Measurements from ENCODE around the gene CDCA5. TPM values are rescaled to one million over a fixed set of nuclear protein-coding genes. Genes with fewer than 3 reads are reported as not detected.

Gene CDCA5
- total RNA-seq, 3 donors from 2014 or later (not counting 1 experiment from before 2014, with no cell fraction given), result 3.3 to 6.8 (median 3.8) TPM

DNA sequence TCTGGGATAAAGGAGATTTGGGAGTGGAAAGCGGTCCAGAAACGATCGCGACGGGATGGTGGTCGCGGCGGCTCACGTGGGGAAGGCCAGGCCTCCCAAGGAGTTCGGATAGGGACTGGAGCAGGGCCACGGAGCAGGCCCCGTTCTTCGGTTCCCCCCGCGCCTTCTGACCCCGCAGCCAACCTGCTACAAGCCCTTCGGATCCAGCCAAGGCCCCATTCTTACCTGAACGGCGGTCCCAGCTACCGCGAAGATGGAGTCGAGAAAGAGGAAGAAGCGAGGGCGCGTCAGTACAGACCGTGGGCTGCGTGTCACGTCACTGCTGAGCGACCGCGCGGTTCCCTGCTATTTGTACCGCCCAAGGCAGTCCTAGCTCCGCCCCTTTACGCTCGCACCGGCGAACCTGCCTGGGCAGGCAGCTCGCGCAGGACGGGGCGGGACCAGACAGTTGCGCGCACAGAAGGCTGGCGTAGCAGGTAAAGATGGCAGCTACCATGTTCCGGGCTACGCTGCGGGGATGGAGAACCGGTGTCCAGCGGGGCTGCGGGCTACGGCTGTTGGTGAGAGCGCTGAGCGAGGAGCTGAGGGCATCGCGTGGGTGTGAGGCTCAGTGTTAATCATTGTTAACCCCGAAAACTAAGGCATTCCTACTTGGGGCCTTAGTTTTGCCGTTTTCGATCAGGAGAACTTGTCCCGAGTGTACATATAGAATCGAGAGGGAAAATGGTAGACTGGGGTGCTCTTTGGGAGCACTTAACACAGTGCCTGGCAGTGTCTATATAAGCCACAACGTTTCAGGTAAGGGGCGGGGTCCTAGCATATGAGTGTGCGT is 38.2 kb upstream of the CDCA5 start, which contains the start of the genes FAU and MRPL49:
TSS of gene FAU (minus strand) at position 270 of the 832 bp plus-strand sequence. CDS start 321 bp downstream, outside the sequence.
TSS of gene MRPL49 (plus strand) at position 457 of the 832 bp plus-strand sequence. CDS start at position 483, 26 bp downstream.
- WGBS (ENCODE audit: insufficient coverage), result under 1% methylated on average over 64 of the region's 64 CpGs
- H3K4me3 Mint-ChIP-seq, result peak within 1 kb of the TSS; percentile 98
- TF ChIP-seq, protein P1, sequence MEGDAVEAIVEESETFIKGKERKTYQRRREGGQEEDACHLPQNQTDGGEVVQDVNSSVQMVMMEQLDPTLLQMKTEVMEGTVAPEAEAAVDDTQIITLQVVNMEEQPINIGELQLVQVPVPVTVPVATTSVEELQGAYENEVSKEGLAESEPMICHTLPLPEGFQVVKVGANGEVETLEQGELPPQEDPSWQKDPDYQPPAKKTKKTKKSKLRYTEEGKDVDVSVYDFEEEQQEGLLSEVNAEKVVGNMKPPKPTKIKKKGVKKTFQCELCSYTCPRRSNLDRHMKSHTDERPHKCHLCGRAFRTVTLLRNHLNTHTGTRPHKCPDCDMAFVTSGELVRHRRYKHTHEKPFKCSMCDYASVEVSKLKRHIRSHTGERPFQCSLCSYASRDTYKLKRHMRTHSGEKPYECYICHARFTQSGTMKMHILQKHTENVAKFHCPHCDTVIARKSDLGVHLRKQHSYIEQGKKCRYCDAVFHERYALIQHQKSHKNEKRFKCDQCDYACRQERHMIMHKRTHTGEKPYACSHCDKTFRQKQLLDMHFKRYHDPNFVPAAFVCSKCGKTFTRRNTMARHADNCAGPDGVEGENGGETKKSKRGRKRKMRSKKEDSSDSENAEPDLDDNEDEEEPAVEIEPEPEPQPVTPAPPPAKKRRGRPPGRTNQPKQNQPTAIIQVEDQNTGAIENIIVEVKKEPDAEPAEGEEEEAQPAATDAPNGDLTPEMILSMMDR (IDR thresholded peaks at IDR 0.05), result no peak
- H3K36me3 Mint-ChIP-seq, result no peaks in the 10 kb centered on the region
- H3K27me3 ChIP-seq (ENCODE audit: control insufficient read depth, insufficient read depth, low read length), result no peaks in the 10 kb centered on the region
- peaks cover 25 to 46% of the 10 kb centered on the region in 2 donors for H3K4me1 Mint-ChIP-seq
- intact Hi-C loops (cut with micrococcal nuclease), result loop anchor here (1.0 to 5.0 kb wide), 3 partner anchors 13 to 205 kb away; partner anchors contain the start of genes ATG2A, CDCA5 and ZFPL1
- H3K4me3 ChIP-seq (ENCODE audit: low read length), result peak within 1 kb of the TSS; percentile 91
- H3K4me1 ChIP-seq (ENCODE audit: control insufficient read depth, insufficient read depth, low read length), result peaks cover 26% of the 10 kb centered on the region
- DNase-seq (peak; percentile 97 to 100), ATAC-seq (peak; percentile 80 to 91 (median 80))
- peaks cover 56% of the 10 kb centered on the region for H3K36me3 ChIP-seq (ENCODE audit: control insufficient read depth, insufficient read depth, low read length)
- H3K27ac Mint-ChIP-seq, result peak within 1 kb of the TSS; percentile 99 to 100
- H3K27ac ChIP-seq (ENCODE audit: low read length), result peak within 1 kb of the TSS; percentile 97
- H3K9me3 Mint-ChIP-seq, result no peaks in the 10 kb centered on the region
- no peaks in the 10 kb centered on the region for H3K27me3 Mint-ChIP-seq (ENCODE audit: low read depth in 2 of 2)
- H3K9me3 ChIP-seq (ENCODE audit: control insufficient read depth, insufficient read depth, low read length), result no peaks in the 10 kb centered on the region

- Histone ChIP-seq H3K27me3 (ENCODE audit: control insufficient read depth, insufficient read depth, low read length) (no peaks in the 10 kb centered on the region), H3K4me1 (ENCODE audit: control insufficient read depth, insufficient read depth, low read length) (peaks cover 32% of the 10 kb centered on the region), H3K36me3 (ENCODE audit: control insufficient read depth, insufficient read depth, low read length) (peaks cover 50% of the 10 kb centered on the region), H3K9me3 (ENCODE audit: control insufficient read depth, insufficient read depth, low read length) (no peaks in the 10 kb centered on the region), H3K4me3 (ENCODE audit: low read length) (peak overlapping the region; percentile 91), H3K27ac (ENCODE audit: low read length) (peak overlapping the region; percentile 97)
- Mint-ChIP-seq H3K27ac (peak overlapping the region; percentile 99 to 100), H3K4me1 (peaks cover 25 to 50% of the 10 kb centered on the region in 2 donors), H3K4me3 (peak overlapping the region; percentile 98), H3K36me3 (no peaks in the 10 kb centered on the region), H3K9me3 (no peaks in the 10 kb centered on the region), H3K27me3 (ENCODE audit: low read depth in 2 of 2) (no peaks in the 10 kb centered on the region)
- no peak for ATAC-seq
- TF ChIP-seq, protein P1 (IDR thresholded peaks at IDR 0.05), result no peak
- peak in 1 of 2 donors; percentile 45 for DNase-seq
- intact Hi-C loops (cut with micrococcal nuclease), result loop anchor here (5.0 kb wide), 1 partner anchor 204 kb away; the partner anchor contains the start of gene ATG2A
- 2% methylated on average over 22 of the region's 22 CpGs for WGBS (ENCODE audit: insufficient coverage)
These were observed 37.6 kb upstream of the CDCA5 start for GRCh38 chr11:65121447-65121864.

DNA sequence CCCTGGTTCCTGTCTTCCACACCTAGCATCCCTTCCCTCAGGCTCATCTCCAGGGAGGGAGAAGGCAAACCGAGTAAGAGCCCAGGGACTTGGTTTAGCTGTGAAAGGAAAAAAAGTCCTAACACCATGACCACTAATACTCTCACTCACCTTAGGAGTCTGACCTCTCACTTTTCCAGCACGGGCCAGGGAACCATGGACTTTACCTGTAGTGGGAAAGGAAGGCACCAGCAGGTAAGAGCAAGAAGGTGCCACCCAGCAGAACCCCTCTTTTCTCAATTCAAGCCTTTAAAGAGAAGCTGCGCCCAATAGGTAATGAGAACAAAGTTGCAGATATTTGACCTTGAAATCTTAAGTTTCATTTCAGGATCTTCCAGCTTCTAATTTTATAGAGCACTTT is 37.0 kb upstream of the CDCA5 start:
- Mint-ChIP-seq H3K9me3 (no peaks in the 10 kb centered on the region), H3K4me1 (peaks cover 25 to 50% of the 10 kb centered on the region in 2 donors), H3K27me3 (ENCODE audit: low read depth in 2 of 2) (no peaks in the 10 kb centered on the region), H3K36me3 (no peaks in the 10 kb centered on the region), H3K27ac (peak overlapping the region; percentile 99 to 100), H3K4me3 (peak overlapping the region; percentile 98)
- H3K9me3 ChIP-seq (ENCODE audit: control insufficient read depth, insufficient read depth, low read length), result no peaks in the 10 kb centered on the region
- no peaks in the 10 kb centered on the region for H3K27me3 ChIP-seq (ENCODE audit: control insufficient read depth, insufficient read depth, low read length)
- TF ChIP-seq, protein P1 (IDR thresholded peaks at IDR 0.05), result no peak
- peak overlapping the region; percentile 97 for H3K27ac ChIP-seq (ENCODE audit: low read length)
- peak overlapping the region; percentile 91 for H3K4me3 ChIP-seq (ENCODE audit: low read length)
- peaks cover 47% of the 10 kb centered on the region for H3K36me3 ChIP-seq (ENCODE audit: control insufficient read depth, insufficient read depth, low read length)
- 100% methylated on average over 2 of the region's 3 CpGs for WGBS (ENCODE audit: insufficient coverage)
- DNase-seq (no peak), ATAC-seq (no peak)
- H3K4me1 ChIP-seq (ENCODE audit: control insufficient read depth, insufficient read depth, low read length), result peaks cover 39% of the 10 kb centered on the region
- intact Hi-C loops (cut with micrococcal nuclease), result loop anchor here (5.0 kb wide), 1 partner anchor 204 kb away; the partner anchor contains the start of gene ATG2A
